ENCODE results near the gene OR2W3.

Gene OR2W3
- long read RNA-seq, donor 1, result 0 reads
- long read RNA-seq, donor 2, result 0 reads
- long read RNA-seq, donor 3, result 0 reads
- long read RNA-seq, donor 4, result 0 reads
- long read RNA-seq, donor 5, result 0 reads
- long read RNA-seq, donor 6, result 0 reads
- long read RNA-seq, donor 7, result 0 reads
- long read RNA-seq, donor 8, result 0 reads

GRCh38 chr1:247895163-247895637 lies at the start of gene OR2W3:
TSS of gene OR2W3 (plus strand) at chr1:247895587. CDS start at chr1:247895587, 0 bp downstream.
- DNase-seq, result no peak

- DNase-seq, result no peak
Observed at GRCh38 chr1:247845693-247846017, 49.7 kb upstream of the OR2W3 start.

- DNase-seq, result no peak
Observed at GRCh38 chr1:247848346-247848745, 47.0 kb upstream of the OR2W3 start.

GRCh38 chr1:247849616-247850015 lies 45.8 kb upstream of the OR2W3 start:
- DNase-seq, result no peak

GRCh38 chr1:247854899-247855545 lies 40.4 kb upstream of the OR2W3 start:
- DNase-seq, result no peak

- no peak for DNase-seq
Observed at GRCh38 chr1:247855911-247856310, 39.5 kb upstream of the OR2W3 start.

- DNase-seq, result peak; percentile 51
Observed at GRCh38 chr1:247857069-247857984, 38.1 kb upstream of the OR2W3 start, which contains the start of gene TRIM58. TSS of gene TRIM58 (plus strand) at chr1:247857187. CDS start at chr1:247857247, 60 bp downstream.

- no peak for DNase-seq
Observed at GRCh38 chr1:247857985-247858619, 37.3 kb upstream of the OR2W3 start.

GRCh38 chr1:247862756-247863155 lies 32.6 kb upstream of the OR2W3 start:
- no peak for DNase-seq

- DNase-seq, result no peak
Observed at GRCh38 chr1:247864644-247865043, 30.7 kb upstream of the OR2W3 start.

GRCh38 chr1:247865416-247865815 lies 30.0 kb upstream of the OR2W3 start:
- no peak for DNase-seq

- no peak for DNase-seq
Observed at GRCh38 chr1:247883346-247883745, 12.0 kb upstream of the OR2W3 start.

- DNase-seq, result no peak
Observed at GRCh38 chr1:247884797-247885413, 10.5 kb upstream of the OR2W3 start.

- DNase-seq, result no peak
Observed at GRCh38 chr1:247895976-247896375, 589 bp downstream of the OR2W3 start.

GRCh38 chr1:247904122-247904521 lies 8.7 kb downstream of the OR2W3 start:
- no peak for DNase-seq

GRCh38 chr1:247905181-247905580 lies 9.8 kb downstream of the OR2W3 start:
- DNase-seq, result no peak

GRCh38 chr1:247905910-247906503 lies 10.6 kb downstream of the OR2W3 start:
- DNase-seq, result no peak

GRCh38 chr1:247906504-247907047 lies 11.2 kb downstream of the OR2W3 start:
- DNase-seq, result no peak

GRCh38 chr1:247908766-247909165 lies 13.4 kb downstream of the OR2W3 start:
- DNase-seq, result no peak

- DNase-seq, result no peak
Observed at GRCh38 chr1:247913786-247914185, 18.4 kb downstream of the OR2W3 start.

- DNase-seq, result no peak
Observed at GRCh38 chr1:247914941-247915662, 19.7 kb downstream of the OR2W3 start.

All from right kidney (tissue), 9 donors.